Measurements from ENCODE around the gene CD4.

DNA sequence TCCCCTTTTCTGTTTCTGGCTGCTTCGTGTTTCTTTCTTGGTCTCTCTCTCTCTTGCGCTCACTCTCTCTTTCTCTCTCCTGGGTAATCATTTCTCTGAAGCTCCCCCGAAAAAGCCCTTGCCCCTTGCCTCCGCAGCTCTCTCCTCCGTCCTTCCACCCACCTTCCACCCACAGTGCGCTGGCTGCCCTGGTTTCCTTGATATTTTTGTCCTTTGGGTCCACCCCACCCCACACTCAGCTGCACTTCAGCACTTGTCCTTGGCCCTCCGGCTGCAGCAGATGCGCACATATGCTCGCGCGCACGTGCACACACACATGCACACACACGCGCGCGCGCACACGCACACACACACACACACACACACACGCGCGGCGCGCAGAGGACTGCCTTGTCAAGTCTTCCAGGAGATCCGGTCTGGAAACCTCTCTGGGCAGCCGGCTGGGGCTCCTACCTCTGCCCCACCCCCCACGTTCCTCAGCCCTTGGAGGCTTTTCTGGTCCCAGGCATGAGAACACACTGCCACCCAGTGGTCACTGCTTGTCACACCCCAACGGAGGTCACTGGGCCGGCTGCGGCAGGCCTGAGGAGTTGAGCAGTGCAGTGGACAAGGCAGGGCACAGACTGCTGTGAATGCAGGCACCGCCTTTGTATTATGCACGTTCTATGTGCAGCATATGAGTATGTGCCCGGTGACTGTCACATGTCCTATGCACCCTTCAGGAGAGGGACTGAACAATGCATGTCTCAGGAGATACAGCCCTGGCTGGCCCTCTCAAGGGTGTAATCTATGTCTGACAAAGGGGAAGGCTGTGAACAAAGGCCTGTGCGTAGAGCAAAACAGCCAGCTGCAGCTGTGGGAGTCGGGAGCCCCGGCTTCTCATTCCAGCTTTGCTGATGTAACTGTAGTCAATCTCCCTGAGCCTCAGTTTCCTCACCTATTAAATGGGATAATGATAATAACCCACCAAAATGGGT is 10.5 kb upstream of the CD4 start:
- peak; percentile 95 for TF ChIP-seq CTCF (IDR thresholded peaks at IDR 0.05 in 2 of 3, conservative IDR thresholded peaks at IDR 0.05 in 1 of 3; ENCODE audit: borderline replicate concordance in 1 of 3, insufficient read depth in 1 of 3, low read depth in 2 of 3, low read length in 2 of 3)
- peak; percentile 62 for TF ChIP-seq YY1 (IDR thresholded peaks at IDR 0.05; ENCODE audit: extremely low read depth, insufficient replicate concordance, low read depth, low read length)
